Spleen (tissue), 11 donors: Measurements from ENCODE around the gene PACSIN2. TPM values are rescaled to one million over a fixed set of nuclear protein-coding genes. Genes with fewer than 3 reads are reported as not detected.

ENCODE experiments used
- DNase-seq: peaks from one replicate; pipeline ENCODE4 v3.0.0-alpha.2; 2020
- H3K27ac ChIP-seq, 8 donors: fragments of 200-600 bp; sonication (generic) in 7 of 8; 1 replicate in 4 of 8; 2 replicates in 4 of 8; pipeline versions ENCODE4 v1.5.0 to v1.8.0; 2016 to 2021; ENCODE audit warnings: inconsistent platforms in 4 of 8, mild to moderate bottlenecking in 4 of 8, moderate library complexity in 1 of 8
- H3K27me3 ChIP-seq, 7 donors: fragments of 200-600 bp; sonication (generic) in 6 of 7; replicated peaks in 1 of 7; 1 replicate in 4 of 7; 2 replicates in 3 of 7; pipeline versions ENCODE4 v1.5.0 to v1.8.0; 2016 to 2021; ENCODE audit warnings: inconsistent platforms in 3 of 7, mild to moderate bottlenecking in 1 of 7
- H3K36me3 ChIP-seq, 6 donors: fragments of 200-600 bp; sonication (generic) in 5 of 6; 1 replicate in 4 of 6; 2 replicates in 2 of 6; pipeline versions ENCODE4 v1.5.0 to v1.8.0; 2016 to 2021; ENCODE audit warnings: inconsistent platforms in 2 of 6
- H3K4me1 ChIP-seq, 6 donors: fragments of 200-600 bp; sonication (generic) in 5 of 6; 1 replicate in 3 of 6; 2 replicates in 3 of 6; pipeline versions ENCODE4 v1.5.0 to v1.8.0; 2016 to 2021; ENCODE audit warnings: inconsistent platforms in 3 of 6
- H3K4me3 ChIP-seq, 8 donors: fragments of 200-600 bp; sonication (generic) in 7 of 8; 1 replicate in 4 of 8; 2 replicates in 4 of 8; pipeline versions ENCODE4 v1.5.0 to v1.8.0; 2016 to 2021; ENCODE audit warnings: inconsistent platforms in 4 of 8, mild to moderate bottlenecking in 4 of 8, moderate library complexity in 2 of 8
- H3K9me3 ChIP-seq, 8 donors: fragments of 200-600 bp; sonication (generic) in 7 of 8; 1 replicate in 4 of 8; 2 replicates in 4 of 8; pipeline versions ENCODE4 v1.5.0 to v1.8.0; 2016 to 2021; ENCODE audit warnings: inconsistent platforms in 4 of 8
- POLR2A ChIP-seq, 3 donors: fragments of 450-650 bp; IDR thresholded peaks; one replicate each; pipeline ENCODE4 v1.5.1; 2017; ENCODE audit warnings: antibody characterized with exemption in 3 of 3, mild to moderate bottlenecking in 1 of 3
- POLR2AphosphoS5 ChIP-seq, 3 donors: sonication (generic); formaldehyde crosslinking; IDR thresholded peaks; one replicate each; pipeline ENCODE4 v1.5.1; 2017; ENCODE audit warnings: antibody characterized with exemption in 3 of 3
- WGBS, 5 donors: extraction: QIAGEN DNeasy Blood & Tissue Kit in 3 of 5; methylation state at CpG; one replicate each; pipeline versions ENCODE4 v1.1.5 to v1.1.7; 2013 to 2018; 5-methylcytosine and 5-hydroxymethylcytosine counted together
- intact Hi-C: fragments of 100-400 bp; cut with DNase I; formaldehyde crosslinking; loops from one replicate; pipeline ENCODE4 v1.15.0; 2023; ENCODE audit warnings: low total_unique reads
- polyA plus RNA-seq, 3 donors: library from polyadenylated mRNA; stranded (reverse); fragments of 200-250 nt; gene quantifications; one replicate each; pipeline ENCODE4 v1.2.1, GENCODE V29; 2013
- total RNA-seq, 7 donors: library from RNA; depleted of rRNA in 3 of 7; stranded (reverse); fragments of >200 nt in 3 of 7; fragmentation: NEBNext Ultra II Directional in 4 of 7; extraction: Animal tissue kit (Norgen Biotek cat#: 25700) in 4 of 7; gene quantifications; one replicate each; pipeline versions ENCODE4 v1.1.0 to v1.2.1, GENCODE V29; 2016 to 2021
- TF ChIP-seq, protein P1 (sequence below), 11 experiments: fragments of 200-600 bp in 7 of 11; fragments of 450-650 bp in 4 of 11; sonication (generic) in 4 of 11; IDR thresholded peaks in 8 of 11; conservative IDR thresholded peaks in 3 of 11; 1 replicate in 7 of 11; 2 replicates in 4 of 11; pipeline versions ENCODE4 v1.4.0 to v1.8.0; 2016 to 2021; ENCODE audit warnings: antibody characterized with exemption in 11 of 11, inconsistent platforms in 4 of 11, mild to moderate bottlenecking in 1 of 11
- donor health status: healthy with polysubstance abuse.
- donor health status: DM: no; HTN: no; CAD: no; lungs with moderate emphysema.
- donor health status: DM: no; HTN: no; CAD: no.
- donor health status: Bipolar disorder and iron deficiency.
- donor health status: healthy.
- donor health status: DM: no; HTN: no; CAD: no.
- donor health status: DM: yes; HTN: yes; CAD: no.

The PACSIN2 gene
- total and polyA plus RNA-seq, 10 donors: 24.2 to 98.1 (median 64.2) TPM

DNA sequence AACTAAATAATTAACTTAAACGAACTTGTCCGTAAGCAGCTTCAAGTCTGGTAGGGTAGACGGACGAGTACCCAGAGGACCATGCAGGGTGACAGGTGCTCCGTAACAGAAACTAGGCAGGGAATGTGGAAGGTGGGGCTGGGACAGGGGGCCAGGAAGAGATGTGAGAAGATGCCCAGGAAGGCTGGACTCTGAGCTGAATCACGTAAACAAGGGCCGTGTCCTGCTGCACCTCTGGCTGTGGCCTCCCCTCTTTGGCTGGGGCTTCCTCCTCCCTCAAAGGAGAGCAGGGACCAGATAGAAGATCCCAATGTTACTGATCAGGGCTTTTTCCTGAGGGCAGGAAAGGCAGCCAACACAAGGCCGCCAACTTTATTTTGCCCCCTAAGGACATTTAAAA, 47.9 kb downstream of the PACSIN2 start:
- Histone ChIP-seq H3K36me3 (peaks cover 0 to 26% (median 0%) of the 10 kb centered on the region in 6 donors), H3K9me3 (no peaks in the 10 kb centered on the region), H3K27me3 (no peaks in the 10 kb centered on the region), H3K4me3 (no peak overlapping the region), H3K4me1 (peaks cover 7 to 89% (median 38%) of the 10 kb centered on the region in 6 donors), H3K27ac (peak overlapping the region in 2 of 8 donors; percentile 64 to 89)
- intact Hi-C loops: no loop called here
- no peak for TF ChIP-seq POLR2AphosphoS5 (IDR thresholded peaks at IDR 0.05)
- TF ChIP-seq, protein P1, sequence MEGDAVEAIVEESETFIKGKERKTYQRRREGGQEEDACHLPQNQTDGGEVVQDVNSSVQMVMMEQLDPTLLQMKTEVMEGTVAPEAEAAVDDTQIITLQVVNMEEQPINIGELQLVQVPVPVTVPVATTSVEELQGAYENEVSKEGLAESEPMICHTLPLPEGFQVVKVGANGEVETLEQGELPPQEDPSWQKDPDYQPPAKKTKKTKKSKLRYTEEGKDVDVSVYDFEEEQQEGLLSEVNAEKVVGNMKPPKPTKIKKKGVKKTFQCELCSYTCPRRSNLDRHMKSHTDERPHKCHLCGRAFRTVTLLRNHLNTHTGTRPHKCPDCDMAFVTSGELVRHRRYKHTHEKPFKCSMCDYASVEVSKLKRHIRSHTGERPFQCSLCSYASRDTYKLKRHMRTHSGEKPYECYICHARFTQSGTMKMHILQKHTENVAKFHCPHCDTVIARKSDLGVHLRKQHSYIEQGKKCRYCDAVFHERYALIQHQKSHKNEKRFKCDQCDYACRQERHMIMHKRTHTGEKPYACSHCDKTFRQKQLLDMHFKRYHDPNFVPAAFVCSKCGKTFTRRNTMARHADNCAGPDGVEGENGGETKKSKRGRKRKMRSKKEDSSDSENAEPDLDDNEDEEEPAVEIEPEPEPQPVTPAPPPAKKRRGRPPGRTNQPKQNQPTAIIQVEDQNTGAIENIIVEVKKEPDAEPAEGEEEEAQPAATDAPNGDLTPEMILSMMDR (IDR thresholded peaks at IDR 0.05 in 8 of 11, conservative IDR thresholded peaks at IDR 0.05 in 3 of 11): no peak
- TF ChIP-seq POLR2A (IDR thresholded peaks at IDR 0.05): no peak
- DNase-seq: no peak
- WGBS, 5 donors: 91 to 96% (median 94%) methylated on average over 8 of the region's 8 CpGs

DNA sequence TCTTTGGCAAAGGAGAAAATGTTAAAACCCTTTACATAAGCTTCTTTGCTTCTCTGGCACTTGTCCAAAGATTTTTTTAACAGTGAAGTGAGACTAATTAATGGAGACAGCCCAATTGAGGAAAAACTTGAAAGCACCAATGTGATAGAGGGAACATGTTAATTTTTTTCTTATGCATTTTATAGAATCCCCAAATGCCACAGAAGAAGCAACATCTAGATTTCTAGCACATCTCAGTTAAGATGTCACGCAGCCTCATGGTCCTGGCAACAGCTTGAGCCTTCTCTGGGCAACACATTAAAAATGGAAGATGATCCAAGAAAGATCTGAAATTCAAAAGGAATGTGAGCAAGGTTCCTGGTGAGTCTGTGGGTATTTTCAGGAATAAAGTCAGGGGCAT, 48.5 kb downstream of the PACSIN2 start:
- Histone ChIP-seq H3K36me3 (peaks cover 0 to 26% (median 0%) of the 10 kb centered on the region in 6 donors), H3K27ac (peak overlapping the region in 2 of 8 donors; percentile 44 to 51), H3K4me3 (no peak overlapping the region), H3K27me3 (no peaks in the 10 kb centered on the region), H3K9me3 (no peaks in the 10 kb centered on the region), H3K4me1 (peaks cover 7 to 92% (median 43%) of the 10 kb centered on the region in 6 donors)
- 95 to 100% (median 99%) methylated on average over 1 of the region's 1 CpG for WGBS, 5 donors
- no peak for DNase-seq
- no peak for TF ChIP-seq POLR2A (IDR thresholded peaks at IDR 0.05)
- intact Hi-C loops: no loop called here

DNA sequence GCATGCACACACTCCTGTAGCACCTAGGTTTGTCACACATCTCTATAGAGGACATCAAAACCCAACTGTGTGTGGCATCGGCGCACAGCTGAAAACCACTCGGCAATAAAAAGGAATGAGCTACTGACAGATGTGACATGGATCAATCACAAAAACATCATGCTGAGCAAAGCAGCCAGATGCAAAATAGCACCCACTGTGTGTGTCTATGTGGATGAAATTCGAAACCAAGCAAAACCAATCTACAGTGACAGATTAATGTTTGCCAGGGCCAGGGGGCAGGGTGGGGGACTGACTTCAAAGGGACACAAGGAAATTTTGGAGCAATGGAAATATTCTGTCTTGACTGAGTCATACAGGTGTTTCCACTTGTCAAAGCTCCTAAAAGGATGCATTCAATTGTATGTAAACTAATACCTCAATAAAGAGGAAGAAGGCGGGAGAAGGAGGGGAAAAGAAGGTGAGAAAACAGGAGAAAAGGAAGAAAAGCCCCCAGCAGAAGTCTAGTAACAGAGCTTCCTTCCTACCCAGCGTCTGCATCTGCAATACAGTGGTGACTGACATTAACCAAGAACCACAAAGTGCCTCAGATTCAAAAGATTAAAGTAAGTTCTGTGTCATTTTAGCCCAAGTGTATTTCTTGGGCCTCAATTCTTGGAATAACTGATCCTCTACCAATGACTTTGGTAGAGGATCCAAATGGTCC, 49.8 kb downstream of the PACSIN2 start:
- TF ChIP-seq POLR2A (IDR thresholded peaks at IDR 0.05): no peak
- TF ChIP-seq, protein P1 (IDR thresholded peaks at IDR 0.05 in 8 of 11, conservative IDR thresholded peaks at IDR 0.05 in 3 of 11): no peak
- no peak for TF ChIP-seq POLR2AphosphoS5 (IDR thresholded peaks at IDR 0.05)
- intact Hi-C loops: no loop called here
- peaks cover 0 to 26% (median 0%) of the 10 kb centered on the region in 6 donors for H3K36me3 ChIP-seq
- H3K27ac ChIP-seq: peak overlapping the region in 4 of 8 donors; percentile 44 to 51 (median 45)
- H3K4me3 ChIP-seq: no peak overlapping the region
- peaks cover 14 to 98% (median 55%) of the 10 kb centered on the region in 6 donors for H3K4me1 ChIP-seq
- 35 to 58% (median 44%) methylated on average over 6 of the region's 6 CpGs for WGBS, 5 donors
- H3K27me3 ChIP-seq: no peaks in the 10 kb centered on the region
- DNase-seq: no peak
- H3K9me3 ChIP-seq: no peaks in the 10 kb centered on the region

DNA sequence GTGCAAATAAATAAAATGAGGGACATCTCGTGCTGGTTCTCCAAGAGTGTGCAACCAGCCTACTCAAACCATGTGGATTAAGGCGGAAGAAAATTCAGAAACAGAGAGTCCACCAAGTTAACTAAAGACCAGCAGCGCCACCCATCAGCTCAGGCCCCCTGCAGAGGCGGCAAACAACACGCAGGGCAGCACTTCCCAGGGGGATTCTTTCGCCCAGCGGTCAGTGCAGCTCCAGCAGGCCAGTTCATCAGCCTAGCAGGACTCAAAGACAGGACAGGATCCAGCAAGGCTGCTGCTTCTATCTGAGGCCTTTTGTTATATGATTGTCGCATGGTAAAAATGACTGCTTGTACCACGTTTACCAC, 51.7 kb downstream of the PACSIN2 start:
- Histone ChIP-seq H3K9me3 (no peaks in the 10 kb centered on the region), H3K4me3 (no peak overlapping the region), H3K27ac (peak overlapping the region in 3 of 8 donors; percentile 56 to 78 (median 65)), H3K36me3 (peaks cover 0 to 23% (median 0%) of the 10 kb centered on the region in 6 donors), H3K27me3 (no peaks in the 10 kb centered on the region), H3K4me1 (peaks cover 21 to 98% (median 64%) of the 10 kb centered on the region in 6 donors)
- 82 to 90% (median 83%) methylated on average over 9 of the region's 9 CpGs for WGBS, 5 donors
- TF ChIP-seq POLR2A (IDR thresholded peaks at IDR 0.05) (no peak), POLR2AphosphoS5 (IDR thresholded peaks at IDR 0.05) (no peak)
- TF ChIP-seq, protein P1 (IDR thresholded peaks at IDR 0.05 in 8 of 11, conservative IDR thresholded peaks at IDR 0.05 in 3 of 11): no peak
- DNase-seq: no peak
- intact Hi-C loops: no loop called here
